Erythroblast (primary cell): ENCODE data around the gene TUBB.

ENCODE experiments used
- GATA1 ChIP-seq: IDR thresholded peaks from 2 replicates; pipeline ENCODE4 v1.6.1; 2011; ENCODE audit warnings: low read depth, mild to moderate bottlenecking, control low read depth, low read length, moderate library complexity
- POLR2A ChIP-seq: IDR thresholded peaks from 2 replicates; pipeline ENCODE4 v1.6.1; 2011; ENCODE audit warnings: mild to moderate bottlenecking, low read length

DNA sequence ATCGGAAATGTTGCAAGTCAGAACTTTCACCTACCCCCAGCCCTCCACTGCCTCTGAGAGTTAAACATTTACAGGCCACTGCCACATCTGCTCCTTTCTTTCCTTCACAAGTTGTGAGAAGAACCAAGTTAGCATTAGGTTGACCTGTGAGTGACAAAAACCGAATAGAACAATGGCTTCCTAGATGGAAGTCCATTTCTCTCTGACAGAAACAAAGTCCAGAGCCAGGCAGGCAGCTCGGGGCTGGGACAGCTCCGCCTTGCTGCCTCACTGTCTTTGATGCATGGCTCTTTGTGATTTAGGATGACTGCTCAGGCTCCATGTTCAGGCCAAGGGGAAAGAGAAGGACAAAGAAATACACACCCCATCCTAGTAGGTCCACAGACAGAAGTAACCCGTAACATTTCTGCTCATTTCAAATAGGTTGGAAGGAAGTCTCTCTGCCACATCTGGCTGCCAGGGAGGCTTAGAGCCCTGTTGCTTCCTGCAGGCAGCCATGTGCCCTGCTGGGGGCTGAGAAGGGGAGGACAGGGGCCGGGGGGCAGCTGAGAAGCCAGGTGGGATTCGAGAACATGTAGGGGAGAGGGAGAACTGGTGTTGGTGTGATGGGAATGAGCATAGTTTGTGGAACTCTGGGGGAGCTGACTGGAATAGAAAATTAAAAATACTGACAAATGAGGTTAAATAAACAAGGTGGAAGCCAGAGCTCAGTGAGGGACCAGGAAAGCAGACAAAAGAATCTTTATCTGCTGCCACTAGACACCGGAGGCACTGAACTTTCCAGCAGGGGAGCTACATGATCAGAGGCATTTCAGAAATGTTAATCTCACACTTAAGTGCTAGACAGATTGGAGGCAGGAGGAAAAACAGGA is 43.7 kb downstream of the TUBB start:
- TF ChIP-seq POLR2A (no peak), GATA1 (no peak)
